ENCODE results near the gene SLC37A4. TPM values are rescaled to one million over a fixed set of nuclear protein-coding genes. Genes with fewer than 3 reads are reported as not detected.

Gene SLC37A4
- total and polyA plus RNA-seq, 10 of the 15 experiments (the other 5 are each of a cell fraction or from before 2014, with no cell fraction given) = 11.6 to 29.7 (median 20.4) TPM

DNA sequence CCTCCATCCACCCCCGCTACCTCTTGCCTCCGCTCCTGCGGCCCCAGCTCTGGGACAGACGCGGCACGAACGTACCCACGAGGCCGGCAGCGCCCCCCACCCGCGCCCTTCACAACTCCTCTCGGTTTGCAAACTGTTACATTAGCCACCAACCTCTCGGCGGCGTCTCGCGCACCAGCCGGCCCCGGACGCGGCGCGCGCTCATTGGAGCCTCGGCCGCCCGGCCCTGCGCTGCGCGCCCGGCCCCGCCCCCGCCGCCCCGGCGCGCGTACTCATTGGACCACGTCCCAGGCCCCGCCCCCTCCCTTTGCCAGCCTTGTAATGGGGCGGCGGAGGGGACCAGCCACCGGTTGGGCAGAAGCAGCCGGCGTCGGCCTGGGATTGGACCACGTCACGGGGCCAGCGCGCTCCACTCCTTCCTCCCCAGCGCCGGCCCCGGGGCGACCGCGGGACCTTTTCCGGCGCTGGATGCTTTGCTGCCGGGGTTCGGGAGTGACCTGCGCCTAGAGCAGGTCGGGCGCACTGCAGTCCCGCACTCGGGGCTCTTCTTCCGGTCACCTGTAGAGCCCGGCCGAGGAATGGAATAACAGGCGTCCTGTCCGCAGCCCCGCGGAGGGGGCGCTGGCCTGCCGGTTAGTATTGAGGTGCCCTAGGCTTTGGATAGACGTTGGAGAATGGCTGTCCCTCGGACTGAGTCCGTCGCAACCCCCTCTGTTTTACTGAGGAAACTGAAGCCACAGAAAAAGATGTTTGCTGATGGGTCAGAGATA, 26.5 kb upstream of the SLC37A4 start, which contains the start of gene HYOU1 (continued):
- TF ChIP-seq LARP7 (IDR thresholded peaks at IDR 0.05) (no peak; the same call in 1 of the 2 replicates), PML (IDR thresholded peaks at IDR 0.05; ENCODE audit: low read length) (peak; percentile 87), IKZF1 (conservative IDR thresholded peaks at IDR 0.05) (peak; percentile 67), BACH1 (IDR thresholded peaks at IDR 0.05; ENCODE audit: borderline replicate concordance) (0 out of 2 replicates have a peak, but pooled peaks have one; percentile 81), POLR2AphosphoS5 (IDR thresholded peaks at IDR 0.05; ENCODE audit: low read length) (peak; percentile 85), CHD1 (IDR thresholded peaks at IDR 0.05; ENCODE audit: low read depth, low read length) (0 out of 2 replicates have a peak, but pooled peaks have one; percentile 38), RELA (IDR thresholded peaks at IDR 0.05; ENCODE audit: borderline replicate concordance, partially characterized antibody) (peak; percentile 52), NR2C2 (IDR thresholded peaks at IDR 0.05; ENCODE audit: borderline replicate concordance, control insufficient read depth, insufficient read length, low read depth) (no peak), ETV6 (conservative IDR thresholded peaks at IDR 0.05 in 1 of 2, IDR thresholded peaks at IDR 0.05 in 1 of 2; ENCODE audit: borderline replicate concordance in 1 of 2, low read depth in 1 of 2) (no peak), TAF1 (IDR thresholded peaks at IDR 0.05; ENCODE audit: borderline replicate concordance, low read depth, low read length) (peak; percentile 88), HCFC1 (IDR thresholded peaks at IDR 0.05; ENCODE audit: low read length) (0 out of 2 replicates have a peak, but pooled peaks have one; percentile 26)
- TF ChIP-seq, protein P1, sequence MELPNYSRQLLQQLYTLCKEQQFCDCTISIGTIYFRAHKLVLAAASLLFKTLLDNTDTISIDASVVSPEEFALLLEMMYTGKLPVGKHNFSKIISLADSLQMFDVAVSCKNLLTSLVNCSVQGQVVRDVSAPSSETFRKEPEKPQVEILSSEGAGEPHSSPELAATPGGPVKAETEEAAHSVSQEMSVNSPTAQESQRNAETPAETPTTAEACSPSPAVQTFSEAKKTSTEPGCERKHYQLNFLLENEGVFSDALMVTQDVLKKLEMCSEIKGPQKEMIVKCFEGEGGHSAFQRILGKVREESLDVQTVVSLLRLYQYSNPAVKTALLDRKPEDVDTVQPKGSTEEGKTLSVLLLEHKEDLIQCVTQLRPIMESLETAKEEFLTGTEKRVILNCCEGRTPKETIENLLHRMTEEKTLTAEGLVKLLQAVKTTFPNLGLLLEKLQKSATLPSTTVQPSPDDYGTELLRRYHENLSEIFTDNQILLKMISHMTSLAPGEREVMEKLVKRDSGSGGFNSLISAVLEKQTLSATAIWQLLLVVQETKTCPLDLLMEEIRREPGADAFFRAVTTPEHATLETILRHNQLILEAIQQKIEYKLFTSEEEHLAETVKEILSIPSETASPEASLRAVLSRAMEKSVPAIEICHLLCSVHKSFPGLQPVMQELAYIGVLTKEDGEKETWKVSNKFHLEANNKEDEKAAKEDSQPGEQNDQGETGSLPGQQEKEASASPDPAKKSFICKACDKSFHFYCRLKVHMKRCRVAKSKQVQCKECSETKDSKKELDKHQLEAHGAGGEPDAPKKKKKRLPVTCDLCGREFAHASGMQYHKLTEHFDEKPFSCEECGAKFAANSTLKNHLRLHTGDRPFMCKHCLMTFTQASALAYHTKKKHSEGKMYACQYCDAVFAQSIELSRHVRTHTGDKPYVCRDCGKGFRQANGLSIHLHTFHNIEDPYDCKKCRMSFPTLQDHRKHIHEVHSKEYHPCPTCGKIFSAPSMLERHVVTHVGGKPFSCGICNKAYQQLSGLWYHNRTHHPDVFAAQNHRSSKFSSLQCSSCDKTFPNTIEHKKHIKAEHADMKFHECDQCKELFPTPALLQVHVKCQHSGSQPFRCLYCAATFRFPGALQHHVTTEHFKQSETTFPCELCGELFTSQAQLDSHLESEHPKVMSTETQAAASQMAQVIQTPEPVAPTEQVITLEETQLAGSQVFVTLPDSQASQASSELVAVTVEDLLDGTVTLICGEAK (IDR thresholded peaks at IDR 0.05; ENCODE audit: borderline replicate concordance) = peak; percentile 57; the same call in 1 of the 2 replicates
- TF ChIP-seq, protein P2, sequence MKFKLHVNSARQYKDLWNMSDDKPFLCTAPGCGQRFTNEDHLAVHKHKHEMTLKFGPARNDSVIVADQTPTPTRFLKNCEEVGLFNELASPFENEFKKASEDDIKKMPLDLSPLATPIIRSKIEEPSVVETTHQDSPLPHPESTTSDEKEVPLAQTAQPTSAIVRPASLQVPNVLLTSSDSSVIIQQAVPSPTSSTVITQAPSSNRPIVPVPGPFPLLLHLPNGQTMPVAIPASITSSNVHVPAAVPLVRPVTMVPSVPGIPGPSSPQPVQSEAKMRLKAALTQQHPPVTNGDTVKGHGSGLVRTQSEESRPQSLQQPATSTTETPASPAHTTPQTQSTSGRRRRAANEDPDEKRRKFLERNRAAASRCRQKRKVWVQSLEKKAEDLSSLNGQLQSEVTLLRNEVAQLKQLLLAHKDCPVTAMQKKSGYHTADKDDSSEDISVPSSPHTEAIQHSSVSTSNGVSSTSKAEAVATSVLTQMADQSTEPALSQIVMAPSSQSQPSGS (IDR thresholded peaks at IDR 0.05; ENCODE audit: low read length) = no peak
- TF ChIP-seq, protein P3, sequence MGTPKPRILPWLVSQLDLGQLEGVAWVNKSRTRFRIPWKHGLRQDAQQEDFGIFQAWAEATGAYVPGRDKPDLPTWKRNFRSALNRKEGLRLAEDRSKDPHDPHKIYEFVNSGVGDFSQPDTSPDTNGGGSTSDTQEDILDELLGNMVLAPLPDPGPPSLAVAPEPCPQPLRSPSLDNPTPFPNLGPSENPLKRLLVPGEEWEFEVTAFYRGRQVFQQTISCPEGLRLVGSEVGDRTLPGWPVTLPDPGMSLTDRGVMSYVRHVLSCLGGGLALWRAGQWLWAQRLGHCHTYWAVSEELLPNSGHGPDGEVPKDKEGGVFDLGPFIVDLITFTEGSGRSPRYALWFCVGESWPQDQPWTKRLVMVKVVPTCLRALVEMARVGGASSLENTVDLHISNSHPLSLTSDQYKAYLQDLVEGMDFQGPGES (IDR thresholded peaks at IDR 0.05) = 0 out of 2 replicates have a peak, but pooled peaks have one; percentile 33
- TF ChIP-seq, protein P4, sequence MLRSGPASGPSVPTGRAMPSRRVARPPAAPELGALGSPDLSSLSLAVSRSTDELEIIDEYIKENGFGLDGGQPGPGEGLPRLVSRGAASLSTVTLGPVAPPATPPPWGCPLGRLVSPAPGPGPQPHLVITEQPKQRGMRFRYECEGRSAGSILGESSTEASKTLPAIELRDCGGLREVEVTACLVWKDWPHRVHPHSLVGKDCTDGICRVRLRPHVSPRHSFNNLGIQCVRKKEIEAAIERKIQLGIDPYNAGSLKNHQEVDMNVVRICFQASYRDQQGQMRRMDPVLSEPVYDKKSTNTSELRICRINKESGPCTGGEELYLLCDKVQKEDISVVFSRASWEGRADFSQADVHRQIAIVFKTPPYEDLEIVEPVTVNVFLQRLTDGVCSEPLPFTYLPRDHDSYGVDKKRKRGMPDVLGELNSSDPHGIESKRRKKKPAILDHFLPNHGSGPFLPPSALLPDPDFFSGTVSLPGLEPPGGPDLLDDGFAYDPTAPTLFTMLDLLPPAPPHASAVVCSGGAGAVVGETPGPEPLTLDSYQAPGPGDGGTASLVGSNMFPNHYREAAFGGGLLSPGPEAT (IDR thresholded peaks at IDR 0.05; ENCODE audit: low read depth) = 0 out of 2 replicates have a peak, but pooled peaks have one; percentile 48
- TF ChIP-seq, protein P5, sequence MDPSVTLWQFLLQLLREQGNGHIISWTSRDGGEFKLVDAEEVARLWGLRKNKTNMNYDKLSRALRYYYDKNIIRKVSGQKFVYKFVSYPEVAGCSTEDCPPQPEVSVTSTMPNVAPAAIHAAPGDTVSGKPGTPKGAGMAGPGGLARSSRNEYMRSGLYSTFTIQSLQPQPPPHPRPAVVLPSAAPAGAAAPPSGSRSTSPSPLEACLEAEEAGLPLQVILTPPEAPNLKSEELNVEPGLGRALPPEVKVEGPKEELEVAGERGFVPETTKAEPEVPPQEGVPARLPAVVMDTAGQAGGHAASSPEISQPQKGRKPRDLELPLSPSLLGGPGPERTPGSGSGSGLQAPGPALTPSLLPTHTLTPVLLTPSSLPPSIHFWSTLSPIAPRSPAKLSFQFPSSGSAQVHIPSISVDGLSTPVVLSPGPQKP (IDR thresholded peaks at IDR 0.05; ENCODE audit: low read depth, low read length) = peak; percentile 34; the same call in 1 of the 2 replicates
